ENCODE results near the gene RNF157. TPM values are rescaled to one million over a fixed set of nuclear protein-coding genes. Genes with fewer than 3 reads are reported as not detected.
"Not testable (repeated sequence)": the region's sequence is repeated elsewhere in the genome, so short reads cannot be mapped to it uniquely, and the experiment has no call there.

The RNF157 gene
- total RNA-seq, 1 donor from 2014 or later, result 17.8 TPM

DNA sequence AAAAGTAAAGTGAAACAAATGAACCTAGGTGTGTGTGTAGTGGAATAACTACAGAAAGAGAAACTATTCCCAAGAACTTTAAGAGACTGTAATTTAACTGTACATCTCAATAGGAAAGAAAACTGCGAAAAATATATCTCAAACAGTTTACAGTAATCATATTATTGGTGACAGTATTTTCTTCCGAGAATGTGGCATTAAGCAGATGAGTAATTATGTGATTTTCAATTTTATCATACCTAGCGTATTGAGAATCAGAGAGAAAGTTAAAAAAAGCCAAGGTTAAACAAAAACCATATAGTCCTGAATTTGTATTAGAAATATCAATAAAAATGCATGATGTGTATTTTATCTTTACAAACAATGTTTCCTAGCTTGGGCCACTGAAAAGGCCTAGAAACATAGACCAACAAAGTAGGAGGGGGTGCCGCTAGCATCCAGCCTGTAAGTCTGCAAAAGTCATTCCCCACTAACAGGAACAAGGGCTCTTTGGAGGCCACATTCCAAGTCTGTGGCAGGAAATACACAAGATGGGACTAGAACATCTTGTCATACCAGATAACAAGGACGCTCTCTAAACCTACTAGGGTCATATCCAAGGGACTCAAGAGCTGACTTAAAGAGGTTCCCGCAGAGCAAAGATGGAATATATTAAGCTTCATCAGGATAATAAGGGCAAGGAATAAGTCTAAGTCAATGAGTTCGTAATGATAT lies 20.5 kb downstream of the RNF157 start:
- no peak overlapping the region for H3K4me3 Mint-ChIP-seq (ENCODE audit: unreplicated experiment)
- no peak for DNase-seq
- no peaks in the 10 kb centered on the region for H3K27me3 Mint-ChIP-seq (ENCODE audit: unreplicated experiment)
- H3K27ac Mint-ChIP-seq (ENCODE audit: unreplicated experiment), result no peak overlapping the region
- H3K4me1 Mint-ChIP-seq (ENCODE audit: low read depth, unreplicated experiment), result no peaks in the 10 kb centered on the region
- no peaks in the 10 kb centered on the region for H3K9me3 Mint-ChIP-seq (ENCODE audit: unreplicated experiment)
- no peaks in the 10 kb centered on the region for H3K36me3 Mint-ChIP-seq (ENCODE audit: unreplicated experiment)
- TF ChIP-seq CTCF (IDR thresholded peaks at IDR 0.05; ENCODE audit: partially characterized antibody, unreplicated experiment), result no peak

DNA sequence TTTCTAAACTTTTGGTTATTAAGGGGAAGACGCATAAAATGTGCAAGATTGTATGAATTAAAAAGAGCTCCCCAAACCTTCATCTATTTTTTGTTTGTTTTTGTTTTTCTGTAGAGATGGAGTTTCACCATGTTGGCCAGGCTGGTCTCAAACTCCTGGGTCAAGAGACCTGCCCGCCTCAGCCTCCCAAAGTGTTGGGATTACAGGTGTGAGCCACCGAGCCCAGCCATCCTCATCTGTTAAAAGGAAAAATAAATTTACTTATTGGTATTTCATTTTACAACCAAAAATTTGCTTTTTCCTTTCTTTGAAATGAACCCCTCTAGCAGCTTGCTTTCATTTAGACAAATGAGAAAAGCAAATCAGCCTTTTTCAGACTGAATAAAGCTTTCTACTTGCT lies 23.2 kb downstream of the RNF157 start:
- H3K4me3 Mint-ChIP-seq (ENCODE audit: unreplicated experiment), result no peak overlapping the region

GRCh38 chr17:76213491-76213890 lies 26.8 kb downstream of the RNF157 start:
- H3K27me3 Mint-ChIP-seq (ENCODE audit: unreplicated experiment), result peaks cover 2% of the 10 kb centered on the region
- no peaks in the 10 kb centered on the region for H3K4me1 Mint-ChIP-seq (ENCODE audit: low read depth, unreplicated experiment)
- TF ChIP-seq CTCF (IDR thresholded peaks at IDR 0.05; ENCODE audit: partially characterized antibody, unreplicated experiment), result no peak
- no peak overlapping the region for H3K27ac Mint-ChIP-seq (ENCODE audit: unreplicated experiment)
- DNase-seq, result no peak
- no peak overlapping the region for H3K4me3 Mint-ChIP-seq (ENCODE audit: unreplicated experiment)
- peaks cover 8% of the 10 kb centered on the region for H3K36me3 Mint-ChIP-seq (ENCODE audit: unreplicated experiment)
- H3K9me3 Mint-ChIP-seq (ENCODE audit: unreplicated experiment), result no peaks in the 10 kb centered on the region

More for the DNA sequence above, 23.2 kb downstream of the RNF157 start:
- Mint-ChIP-seq H3K9me3 (ENCODE audit: unreplicated experiment) (no peaks in the 10 kb centered on the region), H3K4me1 (ENCODE audit: low read depth, unreplicated experiment) (no peaks in the 10 kb centered on the region), H3K27ac (ENCODE audit: unreplicated experiment) (no peak overlapping the region), H3K36me3 (ENCODE audit: unreplicated experiment) (no peaks in the 10 kb centered on the region), H3K27me3 (ENCODE audit: unreplicated experiment) (no peaks in the 10 kb centered on the region)
- TF ChIP-seq CTCF (IDR thresholded peaks at IDR 0.05; ENCODE audit: partially characterized antibody, unreplicated experiment), result no peak
- no peak for DNase-seq

GRCh38 chr17:76208120-76208519 lies 32.2 kb downstream of the RNF157 start:
- peaks cover 8% of the 10 kb centered on the region for H3K36me3 Mint-ChIP-seq (ENCODE audit: unreplicated experiment)
- no peak for TF ChIP-seq CTCF (IDR thresholded peaks at IDR 0.05; ENCODE audit: partially characterized antibody, unreplicated experiment)

GRCh38 chr17:76207275-76208059 lies 32.8 kb downstream of the RNF157 start:
- Mint-ChIP-seq H3K36me3 (ENCODE audit: unreplicated experiment) (peaks cover 8% of the 10 kb centered on the region), H3K9me3 (ENCODE audit: unreplicated experiment) (no peaks in the 10 kb centered on the region), H3K27me3 (ENCODE audit: unreplicated experiment) (peaks cover 2% of the 10 kb centered on the region), H3K4me3 (ENCODE audit: unreplicated experiment) (no peak overlapping the region), H3K4me1 (ENCODE audit: low read depth, unreplicated experiment) (no peaks in the 10 kb centered on the region), H3K27ac (ENCODE audit: unreplicated experiment) (no peak overlapping the region)
- no peak for TF ChIP-seq CTCF (IDR thresholded peaks at IDR 0.05; ENCODE audit: partially characterized antibody, unreplicated experiment)
- DNase-seq, result no peak

More at GRCh38 chr17:76208120-76208519, 32.2 kb downstream of the RNF157 start:
- H3K9me3 Mint-ChIP-seq (ENCODE audit: unreplicated experiment), result no peaks in the 10 kb centered on the region
- H3K27me3 Mint-ChIP-seq (ENCODE audit: unreplicated experiment), result peaks cover 2% of the 10 kb centered on the region
- H3K27ac Mint-ChIP-seq (ENCODE audit: unreplicated experiment), result no peak overlapping the region
- H3K4me3 Mint-ChIP-seq (ENCODE audit: unreplicated experiment), result no peak overlapping the region
- no peaks in the 10 kb centered on the region for H3K4me1 Mint-ChIP-seq (ENCODE audit: low read depth, unreplicated experiment)
- DNase-seq, result no peak

- H3K9me3 Mint-ChIP-seq (ENCODE audit: unreplicated experiment); H3K4me3 Mint-ChIP-seq (ENCODE audit: unreplicated experiment); H3K4me1 Mint-ChIP-seq (ENCODE audit: low read depth, unreplicated experiment); H3K36me3 Mint-ChIP-seq (ENCODE audit: unreplicated experiment); H3K27ac Mint-ChIP-seq (ENCODE audit: unreplicated experiment); H3K27me3 Mint-ChIP-seq (ENCODE audit: unreplicated experiment); DNase-seq: not testable (repeated sequence)
These were observed 34.6 kb downstream of the RNF157 start for GRCh38 chr17:76205542-76206144.
